Adrenal gland (tissue), 5 donors: ENCODE results near the gene FBXO10.

Experiments
- CTCF ChIP-seq, 6 experiments: fragments of 450-650 bp in 4 of 6; fragments of 200-600 bp in 2 of 6; sonication (generic) in 1 of 6; IDR thresholded peaks; 1 replicate in 5 of 6; 2 replicates in 1 of 6; pipeline versions ENCODE4 v1.5.1 to v1.8.0; 2016 to 2021; ENCODE audit warnings: antibody characterized with exemption in 6 of 6, mild to moderate bottlenecking in 2 of 6, moderate library complexity in 1 of 6
- POLR2A ChIP-seq, 2 donors: fragments of 450-650 bp; IDR thresholded peaks; one replicate each; pipeline ENCODE4 v1.6.1; 2017; ENCODE audit warnings: antibody characterized with exemption in 2 of 2, mild to moderate bottlenecking in 2 of 2, moderate library complexity in 1 of 2
- donor health status: DM: no; HTN: no; CAD: no.

- TF ChIP-seq CTCF (IDR thresholded peaks at IDR 0.05) (no peak), POLR2A (IDR thresholded peaks at IDR 0.05) (no peak)
Observed at GRCh38 chr9:37566716-37567115, 9.5 kb downstream of the FBXO10 start.
